AML-193 (cell line): ENCODE results near the gene MNT.

Experiments used
- DNase-seq, 2 experiments: peaks; one replicate each; lab custom pipeline; 2025; lab: John Stamatoyannopoulos, UW

The MNT gene

GRCh38 chr17:2416010-2416734 is 15.3 kb upstream of the MNT start:
- DNase-seq = peak; percentile 24 to 28

GRCh38 chr17:2415081-2415480 is 14.2 kb upstream of the MNT start:
- DNase-seq = no peak

GRCh38 chr17:2414446-2415064 is 13.7 kb upstream of the MNT start:
- no peak for DNase-seq

GRCh38 chr17:2412561-2413021 is 11.7 kb upstream of the MNT start:
- no peak for DNase-seq

- DNase-seq = no peak
Measured at GRCh38 chr17:2410951-2411350, 10.1 kb upstream of the MNT start.

GRCh38 chr17:2406903-2407790 is 6.3 kb upstream of the MNT start:
- no peak for DNase-seq

- DNase-seq = no peak
Measured at GRCh38 chr17:2406271-2406902, 5.5 kb upstream of the MNT start.

GRCh38 chr17:2405247-2405926 is 4.5 kb upstream of the MNT start:
- DNase-seq = no peak

GRCh38 chr17:2403044-2403443 is 2.2 kb upstream of the MNT start:
- DNase-seq = no peak

GRCh38 chr17:2402544-2402943 is 1.7 kb upstream of the MNT start:
- no peak for DNase-seq

- peak; percentile 77 to 83 for DNase-seq
Measured at GRCh38 chr17:2401426-2402221, 764 bp upstream of the MNT start.

- peak in 1 of 2 experiments; percentile 5 for DNase-seq
Measured at GRCh38 chr17:2400474-2400866, 390 bp downstream of the MNT start.

GRCh38 chr17:2399572-2400473 is 1.0 kb downstream of the MNT start:
- DNase-seq = peak; percentile 46 to 70

GRCh38 chr17:2398655-2399571 is 1.9 kb downstream of the MNT start:
- peak; percentile 24 to 49 for DNase-seq

- DNase-seq = no peak
Measured at GRCh38 chr17:2398182-2398581, 2.7 kb downstream of the MNT start.

- DNase-seq = no peak
Measured at GRCh38 chr17:2397247-2398171, 3.4 kb downstream of the MNT start.

- peak; percentile 69 to 74 for DNase-seq
Measured at GRCh38 chr17:2396568-2397246, 4.2 kb downstream of the MNT start.
